Activated CD4-positive, alpha-beta memory T cell treated with anti-CD3 and anti-CD28 coated beads for 36 hours (primary cell): ENCODE data around the gene EIF2S2. TPM values are rescaled to one million over a fixed set of nuclear protein-coding genes. Genes with fewer than 3 reads are reported as not detected.

ENCODE experiments used
- CTCF ChIA-PET: fragments of 350-600 bp; sonication (Branson Sonifier 250); formaldehyde crosslinking; loops from one replicate; lab custom pipeline; 2021; ENCODE audit warnings: antibody characterized with exemption, inconsistent platforms; lab: Charles Lee
- POLR2A ChIA-PET: fragments of 350-600 bp; sonication (Branson Sonifier 250); formaldehyde crosslinking; loops from one replicate; lab custom pipeline; 2021; ENCODE audit warnings: antibody characterized with exemption; lab: Charles Lee
- DNase-seq: peaks from one replicate; pipeline ENCODE4 v3.0.0-alpha.2; 2020
- H3K27ac Mint-ChIP-seq: one replicate; pipeline ENCODE4 v1.8.0; 2021; ENCODE audit warnings: mixed read lengths
- H3K27me3 Mint-ChIP-seq: one replicate; pipeline ENCODE4 v1.8.0; 2021; ENCODE audit warnings: mixed read lengths
- H3K36me3 Mint-ChIP-seq: one replicate; pipeline ENCODE4 v1.8.0; 2021; ENCODE audit warnings: mixed read lengths
- H3K4me1 Mint-ChIP-seq: one replicate; pipeline ENCODE4 v1.8.0; 2021; ENCODE audit warnings: low read depth, mixed read lengths
- H3K4me3 Mint-ChIP-seq: one replicate; pipeline ENCODE4 v1.8.0; 2021; ENCODE audit warnings: mild to moderate bottlenecking, mixed read lengths
- H3K9me3 Mint-ChIP-seq: one replicate; pipeline ENCODE4 v1.8.0; 2021; ENCODE audit warnings: mixed read lengths
- intact Hi-C: fragments of 100-400 bp; cut with micrococcal nuclease; formaldehyde crosslinking; loops from one replicate; pipeline ENCODE4 v1.15.1; 2023
- total RNA-seq, 2 experiments: library from RNA; stranded (reverse); gene quantifications; one replicate each; pipeline ENCODE4 v1.2.3, GENCODE V29; 2021

The EIF2S2 gene
- total RNA-seq, 2 experiments from 2014 or later: 151 to 155 TPM

GRCh38 chr20:34058831-34059230 is 53.2 kb downstream of the EIF2S2 start:
- intact Hi-C loops: no loop called here
- Mint-ChIP-seq H3K27ac (peak overlapping the region; percentile 1), H3K4me1 (peaks cover 85% of the 10 kb centered on the region), H3K4me3 (no peak overlapping the region), H3K36me3 (no peaks in the 10 kb centered on the region), H3K9me3 (no peaks in the 10 kb centered on the region), H3K27me3 (no peaks in the 10 kb centered on the region)
- DNase-seq: no peak
- POLR2A ChIA-PET: no interaction called here
- CTCF ChIA-PET: interaction anchor here (2.5 kb wide), 1 partner anchor 11 kb away, joined by 7 read pairs; no protein-coding TSS in a partner anchor

- H3K27me3 Mint-ChIP-seq: no peaks in the 10 kb centered on the region
- H3K36me3 Mint-ChIP-seq: no peaks in the 10 kb centered on the region
- DNase-seq: no peak
- peaks cover 77% of the 10 kb centered on the region for H3K4me1 Mint-ChIP-seq
- intact Hi-C loops: no loop called here
- POLR2A ChIA-PET: no interaction called here
- H3K4me3 Mint-ChIP-seq: no peak overlapping the region
- CTCF ChIA-PET: no interaction called here
- no peaks in the 10 kb centered on the region for H3K9me3 Mint-ChIP-seq
- peak overlapping the region; percentile 18 for H3K27ac Mint-ChIP-seq
Observed at GRCh38 chr20:34055290-34055689, 56.8 kb downstream of the EIF2S2 start.

GRCh38 chr20:34052414-34052813 is 59.6 kb downstream of the EIF2S2 start:
- peaks cover 81% of the 10 kb centered on the region for H3K4me1 Mint-ChIP-seq
- H3K27ac Mint-ChIP-seq: no peak overlapping the region
- CTCF ChIA-PET: no interaction called here
- intact Hi-C loops: no loop called here
- no peak overlapping the region for H3K4me3 Mint-ChIP-seq
- POLR2A ChIA-PET: no interaction called here
- H3K27me3 Mint-ChIP-seq: no peaks in the 10 kb centered on the region
- no peak for DNase-seq
- no peaks in the 10 kb centered on the region for H3K9me3 Mint-ChIP-seq
- H3K36me3 Mint-ChIP-seq: no peaks in the 10 kb centered on the region

- H3K4me1 Mint-ChIP-seq: peaks cover 80% of the 10 kb centered on the region
- DNase-seq: no peak
- CTCF ChIA-PET: interaction anchor here (1.0 to 1.2 kb wide), 3 partner anchors 19 to 135 kb away, joined by 3 to 9 read pairs (median 7); no protein-coding TSS in a partner anchor
- intact Hi-C loops: no loop called here
- POLR2A ChIA-PET: interaction anchor here (0.7 kb wide), 1 partner anchor 62 kb away, joined by 3 read pairs; the partner anchor contains the start of gene EIF2S2
- H3K9me3 Mint-ChIP-seq: no peaks in the 10 kb centered on the region
- no peak overlapping the region for H3K4me3 Mint-ChIP-seq
- H3K36me3 Mint-ChIP-seq: no peaks in the 10 kb centered on the region
- no peaks in the 10 kb centered on the region for H3K27me3 Mint-ChIP-seq
- no peak overlapping the region for H3K27ac Mint-ChIP-seq
Observed at GRCh38 chr20:34049897-34050695, 61.9 kb downstream of the EIF2S2 start.

- DNase-seq: no peak
- Mint-ChIP-seq H3K27me3 (no peaks in the 10 kb centered on the region), H3K4me3 (no peak overlapping the region), H3K36me3 (no peaks in the 10 kb centered on the region), H3K4me1 (peaks cover 74% of the 10 kb centered on the region), H3K9me3 (no peaks in the 10 kb centered on the region), H3K27ac (no peak overlapping the region)
- POLR2A ChIA-PET: interaction anchor here (0.7 kb wide), 1 partner anchor 63 kb away, joined by 3 read pairs; the partner anchor contains the start of gene EIF2S2
- intact Hi-C loops: no loop called here
- CTCF ChIA-PET: interaction anchor here (1.0 to 1.7 kb wide), 4 partner anchors 12 to 135 kb away, joined by 3 to 9 read pairs (median 5); no protein-coding TSS in a partner anchor
Observed at GRCh38 chr20:34049389-34049788, 62.7 kb downstream of the EIF2S2 start.

GRCh38 chr20:34047917-34048316 is 64.1 kb downstream of the EIF2S2 start:
- peaks cover 72% of the 10 kb centered on the region for H3K4me1 Mint-ChIP-seq
- no peaks in the 10 kb centered on the region for H3K9me3 Mint-ChIP-seq
- no peak overlapping the region for H3K4me3 Mint-ChIP-seq
- no peaks in the 10 kb centered on the region for H3K36me3 Mint-ChIP-seq
- H3K27me3 Mint-ChIP-seq: no peaks in the 10 kb centered on the region
- CTCF ChIA-PET: interaction anchor here (0.9 to 1.7 kb wide), 2 partner anchors 11 to 21 kb away, joined by 3 read pairs; no protein-coding TSS in a partner anchor
- DNase-seq: no peak
- no peak overlapping the region for H3K27ac Mint-ChIP-seq
- intact Hi-C loops: no loop called here
- POLR2A ChIA-PET: no interaction called here

- Mint-ChIP-seq H3K27me3 (no peaks in the 10 kb centered on the region), H3K4me1 (peaks cover 71% of the 10 kb centered on the region), H3K9me3 (no peaks in the 10 kb centered on the region), H3K36me3 (no peaks in the 10 kb centered on the region), H3K4me3 (no peak overlapping the region), H3K27ac (no peak overlapping the region)
- ChIA-PET POLR2A (no interaction called here), CTCF (interaction anchor here (0.9 kb wide), 1 partner anchor 22 kb away, joined by 3 read pairs; no protein-coding TSS in a partner anchor)
- intact Hi-C loops: no loop called here
- no peak for DNase-seq
Observed at GRCh38 chr20:34047010-34047687, 64.9 kb downstream of the EIF2S2 start.

- intact Hi-C loops: no loop called here
- Mint-ChIP-seq H3K4me1 (peaks cover 75% of the 10 kb centered on the region), H3K9me3 (no peaks in the 10 kb centered on the region), H3K27ac (no peak overlapping the region), H3K36me3 (no peaks in the 10 kb centered on the region), H3K4me3 (no peak overlapping the region), H3K27me3 (no peaks in the 10 kb centered on the region)
- DNase-seq: no peak
- POLR2A ChIA-PET: no interaction called here
- CTCF ChIA-PET: no interaction called here
Observed at GRCh38 chr20:34045930-34046725, 65.9 kb downstream of the EIF2S2 start.

GRCh38 chr20:34045294-34045693 is 66.7 kb downstream of the EIF2S2 start:
- Mint-ChIP-seq H3K27me3 (no peaks in the 10 kb centered on the region), H3K4me1 (peaks cover 77% of the 10 kb centered on the region), H3K27ac (no peak overlapping the region), H3K9me3 (no peaks in the 10 kb centered on the region), H3K36me3 (no peaks in the 10 kb centered on the region), H3K4me3 (no peak overlapping the region)
- CTCF ChIA-PET: no interaction called here
- DNase-seq: no peak
- intact Hi-C loops: no loop called here
- POLR2A ChIA-PET: interaction anchor here (1.6 kb wide), 1 partner anchor 14 kb away, joined by 4 read pairs; no protein-coding TSS in a partner anchor

- intact Hi-C loops: no loop called here
- Mint-ChIP-seq H3K9me3 (no peaks in the 10 kb centered on the region), H3K4me3 (no peak overlapping the region), H3K36me3 (no peaks in the 10 kb centered on the region), H3K4me1 (peaks cover 73% of the 10 kb centered on the region), H3K27ac (peak overlapping the region; percentile 38), H3K27me3 (no peaks in the 10 kb centered on the region)
- POLR2A ChIA-PET: no interaction called here
- DNase-seq: no peak
- CTCF ChIA-PET: no interaction called here
Observed at GRCh38 chr20:34043025-34043424, 69.0 kb downstream of the EIF2S2 start.

- no peaks in the 10 kb centered on the region for H3K27me3 Mint-ChIP-seq
- POLR2A ChIA-PET: no interaction called here
- H3K4me1 Mint-ChIP-seq: peaks cover 73% of the 10 kb centered on the region
- H3K27ac Mint-ChIP-seq: no peak overlapping the region
- peaks cover under 1% of the 10 kb centered on the region for H3K36me3 Mint-ChIP-seq
- CTCF ChIA-PET: no interaction called here
- no peak overlapping the region for H3K4me3 Mint-ChIP-seq
- H3K9me3 Mint-ChIP-seq: no peaks in the 10 kb centered on the region
- DNase-seq: no peak
- intact Hi-C loops: no loop called here
Observed at GRCh38 chr20:34042262-34042661, 69.8 kb downstream of the EIF2S2 start.
